Ammon's horn (tissue), 1 donor: ENCODE data around the gene ANAPC4.
A peak's percentile ranks its signal among the peaks of the same experiment; 100 is the strongest.

Experiments
- DNase-seq: peaks from one replicate; pipeline ENCODE4 v3.0.0-alpha.2; 2016; ENCODE audit warnings: low spot score

Gene ANAPC4

GRCh38 chr4:25433966-25434827, 57.1 kb downstream of the ANAPC4 start:
- DNase-seq: no peak

GRCh38 chr4:25437926-25438325, 60.9 kb downstream of the ANAPC4 start:
- no peak for DNase-seq

GRCh38 chr4:25439918-25440477, 62.9 kb downstream of the ANAPC4 start:
- DNase-seq: peak; percentile 81

GRCh38 chr4:25440478-25441030, 63.5 kb downstream of the ANAPC4 start:
- peak; percentile 52 for DNase-seq

- peak; percentile 74 for DNase-seq
These were observed 64.6 kb downstream of the ANAPC4 start for GRCh38 chr4:25441519-25442117.

GRCh38 chr4:25442863-25443307, 65.8 kb downstream of the ANAPC4 start:
- DNase-seq: no peak

GRCh38 chr4:25443851-25444250, 66.8 kb downstream of the ANAPC4 start:
- DNase-seq: no peak

GRCh38 chr4:25446611-25447010, 69.5 kb downstream of the ANAPC4 start:
- DNase-seq: no peak

GRCh38 chr4:25448379-25449109, 71.5 kb downstream of the ANAPC4 start:
- no peak for DNase-seq

GRCh38 chr4:25449270-25449669, 72.2 kb downstream of the ANAPC4 start:
- no peak for DNase-seq

GRCh38 chr4:25449688-25450087, 72.6 kb downstream of the ANAPC4 start:
- no peak for DNase-seq

GRCh38 chr4:25450491-25450901, 73.4 kb downstream of the ANAPC4 start:
- DNase-seq: no peak

- no peak for DNase-seq
These were observed 74.6 kb downstream of the ANAPC4 start for GRCh38 chr4:25451676-25452075.

GRCh38 chr4:25452081-25452480, 75.0 kb downstream of the ANAPC4 start:
- DNase-seq: no peak

GRCh38 chr4:25454476-25454875, 77.4 kb downstream of the ANAPC4 start:
- DNase-seq: no peak

GRCh38 chr4:25457053-25457715, 80.1 kb downstream of the ANAPC4 start:
- no peak for DNase-seq

- no peak for DNase-seq
These were observed 90.1 kb downstream of the ANAPC4 start for GRCh38 chr4:25466966-25467697.

GRCh38 chr4:25467843-25468242, 90.8 kb downstream of the ANAPC4 start:
- no peak for DNase-seq
